ENCODE data around the gene CMTM5.

Gene CMTM5

DNA sequence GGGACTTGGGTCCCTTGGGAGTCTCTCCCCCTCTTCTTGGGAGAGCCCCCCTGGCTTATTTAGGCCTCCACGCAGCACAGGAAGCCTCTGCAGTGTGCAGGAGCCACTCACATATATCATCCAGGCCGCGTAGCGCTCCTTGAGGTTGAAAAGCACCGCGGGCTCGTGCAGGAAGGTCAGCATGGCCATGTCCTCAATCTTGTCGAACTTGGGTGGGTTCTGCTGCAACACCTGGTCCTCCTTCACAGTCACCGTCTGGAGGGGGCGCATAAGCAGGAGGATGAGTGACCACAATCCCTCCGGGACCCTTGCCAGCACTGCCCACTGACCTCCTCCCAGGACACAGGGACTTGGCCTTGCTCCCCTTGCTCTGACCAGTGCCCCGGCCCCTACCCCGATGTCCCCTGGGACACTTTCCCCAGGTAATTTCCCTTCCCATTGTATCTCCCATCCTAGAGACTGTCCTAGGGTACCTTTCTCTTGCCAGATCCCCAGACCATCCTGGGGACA lies 28.7 kb downstream of the CMTM5 start:
- ChIA-PET POLR2A (no interaction called here), CTCF (no interaction called here)
- TF ChIP-seq, protein P1, sequence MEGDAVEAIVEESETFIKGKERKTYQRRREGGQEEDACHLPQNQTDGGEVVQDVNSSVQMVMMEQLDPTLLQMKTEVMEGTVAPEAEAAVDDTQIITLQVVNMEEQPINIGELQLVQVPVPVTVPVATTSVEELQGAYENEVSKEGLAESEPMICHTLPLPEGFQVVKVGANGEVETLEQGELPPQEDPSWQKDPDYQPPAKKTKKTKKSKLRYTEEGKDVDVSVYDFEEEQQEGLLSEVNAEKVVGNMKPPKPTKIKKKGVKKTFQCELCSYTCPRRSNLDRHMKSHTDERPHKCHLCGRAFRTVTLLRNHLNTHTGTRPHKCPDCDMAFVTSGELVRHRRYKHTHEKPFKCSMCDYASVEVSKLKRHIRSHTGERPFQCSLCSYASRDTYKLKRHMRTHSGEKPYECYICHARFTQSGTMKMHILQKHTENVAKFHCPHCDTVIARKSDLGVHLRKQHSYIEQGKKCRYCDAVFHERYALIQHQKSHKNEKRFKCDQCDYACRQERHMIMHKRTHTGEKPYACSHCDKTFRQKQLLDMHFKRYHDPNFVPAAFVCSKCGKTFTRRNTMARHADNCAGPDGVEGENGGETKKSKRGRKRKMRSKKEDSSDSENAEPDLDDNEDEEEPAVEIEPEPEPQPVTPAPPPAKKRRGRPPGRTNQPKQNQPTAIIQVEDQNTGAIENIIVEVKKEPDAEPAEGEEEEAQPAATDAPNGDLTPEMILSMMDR (IDR thresholded peaks at IDR 0.05; ENCODE audit: control extremely low read depth, extremely low read depth, low read depth, missing control alignments), result no peak
- DNase-seq (ENCODE audit: extremely low spot score), result no peak

DNA sequence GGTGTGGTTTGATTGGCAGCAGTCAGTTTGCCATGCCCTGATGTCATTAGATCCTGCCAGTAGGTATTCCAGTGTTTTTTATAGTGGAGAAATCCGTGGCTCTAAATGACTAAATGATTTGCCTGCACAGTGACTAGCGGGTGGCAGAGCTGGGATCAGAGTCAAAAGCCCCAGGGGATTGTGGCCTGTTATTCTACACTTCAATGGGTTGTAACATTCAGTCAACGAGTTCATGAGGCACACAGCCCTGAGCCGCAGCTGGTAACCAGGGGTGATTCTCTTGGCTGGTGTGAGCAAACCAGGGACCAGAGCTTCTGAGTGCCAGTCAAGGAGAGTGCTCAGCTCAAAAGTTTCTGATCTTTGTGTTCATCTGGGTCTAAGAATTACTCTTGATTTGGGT lies 29.4 kb downstream of the CMTM5 start:
- ChIA-PET CTCF (no interaction called here), POLR2A (no interaction called here)
- TF ChIP-seq, protein P1 (IDR thresholded peaks at IDR 0.05; ENCODE audit: control extremely low read depth, extremely low read depth, low read depth, missing control alignments), result no peak
- no peak for DNase-seq (ENCODE audit: extremely low spot score)

DNA sequence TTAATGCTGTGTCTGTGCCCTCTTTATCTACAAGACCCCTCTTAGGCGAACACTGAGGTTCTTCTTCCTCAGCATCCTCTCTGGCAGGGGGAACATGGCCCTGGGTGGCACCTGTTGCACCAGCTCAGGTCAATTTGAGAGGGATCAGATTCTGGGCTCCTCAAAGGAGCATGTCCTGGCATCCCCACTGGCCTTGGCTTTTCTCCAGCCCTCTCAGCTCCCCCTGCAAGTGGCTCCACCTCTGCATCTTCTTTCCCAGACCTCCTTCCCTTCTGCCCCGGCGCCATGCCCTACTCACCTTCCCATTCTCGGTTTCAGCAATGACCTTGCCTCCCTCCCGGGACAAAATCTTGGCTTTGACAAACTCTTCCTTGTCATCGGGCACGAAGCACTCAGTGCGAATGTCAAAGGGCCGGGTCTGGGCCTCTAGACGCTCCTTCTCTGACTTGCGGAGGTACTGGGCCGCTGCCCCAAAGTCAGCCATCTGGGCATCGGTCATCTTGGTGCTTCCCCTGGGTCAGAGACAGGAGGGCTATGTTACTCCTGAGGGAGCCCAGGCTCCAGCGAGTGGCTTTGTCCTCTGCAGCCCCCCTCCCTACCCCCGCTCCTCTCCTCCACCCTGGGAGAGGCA lies 30.0 kb downstream of the CMTM5 start:
- ChIA-PET CTCF (no interaction called here), POLR2A (no interaction called here)
- TF ChIP-seq, protein P1 (IDR thresholded peaks at IDR 0.05; ENCODE audit: control extremely low read depth, extremely low read depth, low read depth, missing control alignments), result no peak
- DNase-seq (ENCODE audit: extremely low spot score), result no peak

DNA sequence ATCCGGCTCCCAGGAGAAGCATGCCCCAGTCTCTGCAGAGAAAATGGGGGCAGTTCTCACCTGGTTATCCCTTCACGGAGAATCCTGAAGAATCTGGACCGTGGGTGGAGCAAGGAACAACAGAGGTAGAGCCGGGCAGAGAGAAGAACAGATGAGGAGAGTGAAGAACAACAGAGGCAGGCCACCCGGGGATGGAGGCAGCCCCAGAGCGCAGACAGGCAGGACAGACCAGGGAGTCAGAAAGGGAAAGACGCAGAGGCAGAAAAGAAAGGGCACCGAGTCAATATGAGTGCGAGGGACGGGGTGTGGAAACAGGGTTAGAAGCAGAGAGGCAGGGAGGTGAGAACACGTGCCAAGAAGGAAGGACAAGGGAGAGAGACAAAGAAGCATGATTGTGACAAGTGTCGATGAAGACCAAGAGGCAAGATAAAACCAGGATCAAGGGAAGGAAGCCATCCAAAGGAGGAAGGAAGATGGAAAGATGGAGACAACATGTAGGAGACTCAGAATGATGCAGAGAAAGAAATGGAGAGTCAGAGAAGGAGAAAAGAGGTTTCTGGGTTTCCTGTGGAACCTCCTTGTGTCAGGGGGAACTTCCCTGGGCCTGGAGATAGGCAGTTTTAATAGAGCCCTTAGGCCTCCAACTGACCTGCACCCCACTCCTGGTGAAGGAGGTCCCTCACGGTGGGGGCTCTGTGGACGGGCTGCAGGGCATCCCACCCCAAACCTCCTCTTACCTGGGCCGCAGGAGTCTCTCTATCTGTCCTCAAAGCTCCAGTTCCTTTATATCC lies 30.9 kb downstream of the CMTM5 start, which contains the start of gene MYH6:
TSS of gene MYH6 (minus strand) at position 758 of the 791 bp plus-strand sequence. CDS start 1,050 bp downstream, outside the sequence.
- CTCF ChIA-PET, result no interaction called here
- TF ChIP-seq, protein P1 (IDR thresholded peaks at IDR 0.05; ENCODE audit: control extremely low read depth, extremely low read depth, low read depth, missing control alignments), result no peak
- no peak for DNase-seq (ENCODE audit: extremely low spot score)
- POLR2A ChIA-PET, result no interaction called here

DNA sequence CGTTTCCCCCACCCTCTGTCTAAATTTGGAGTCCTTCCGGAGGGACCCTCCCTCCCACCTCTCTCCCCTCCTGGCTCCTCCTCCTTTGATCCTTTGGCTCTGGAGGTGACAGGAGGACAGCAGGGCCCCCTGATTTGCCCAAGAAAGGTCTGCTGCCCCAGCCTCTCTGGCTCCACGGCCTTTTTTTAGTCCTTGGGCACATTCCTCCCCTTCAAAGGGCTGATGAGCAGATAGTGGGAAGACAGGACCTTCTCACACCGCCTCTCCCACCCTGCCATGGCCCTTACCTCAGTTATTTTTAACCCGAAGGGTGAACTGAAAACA lies 31.4 kb downstream of the CMTM5 start:
- TF ChIP-seq, protein P1 (IDR thresholded peaks at IDR 0.05; ENCODE audit: control extremely low read depth, extremely low read depth, low read depth, missing control alignments), result no peak
- no peak for DNase-seq (ENCODE audit: extremely low spot score)
- CTCF ChIA-PET, result no interaction called here
- POLR2A ChIA-PET, result no interaction called here

DNA sequence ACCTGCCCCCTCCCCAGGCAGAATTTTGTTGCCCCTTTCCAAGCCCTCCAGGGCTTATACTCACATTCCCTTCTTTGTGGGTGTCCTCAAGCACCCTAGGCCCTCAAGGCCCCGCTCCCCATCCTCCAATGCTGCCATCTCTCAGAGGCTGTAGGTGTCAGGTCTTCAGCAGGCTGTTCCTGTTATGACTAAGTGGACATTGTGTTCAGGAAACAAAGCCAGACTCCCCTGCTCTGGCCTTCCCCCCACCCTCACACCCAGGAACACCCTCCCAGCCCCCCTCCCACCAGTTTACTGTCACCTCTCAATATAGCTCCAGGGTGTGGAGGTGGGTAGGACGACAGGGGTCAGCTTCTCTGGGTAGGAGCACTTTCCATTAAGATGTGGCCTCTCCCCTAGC lies 32.6 kb downstream of the CMTM5 start:
- POLR2A ChIA-PET, result no interaction called here

More for the DNA sequence above, 32.6 kb downstream of the CMTM5 start:
- TF ChIP-seq, protein P1 (IDR thresholded peaks at IDR 0.05; ENCODE audit: control extremely low read depth, extremely low read depth, low read depth, missing control alignments), result no peak
- DNase-seq (ENCODE audit: extremely low spot score), result peak; percentile 66
- CTCF ChIA-PET, result no interaction called here

Data from GM10248 (cell line).